HepG2 (cell line): ENCODE measurements around the gene RGN. TPM values are rescaled to one million over a fixed set of nuclear protein-coding genes. Genes with fewer than 3 reads are reported as not detected.
A peak's percentile ranks its signal among the peaks of the same experiment; 100 is the strongest.

ENCODE experiments used
- ATAC-seq: fragments of 200-7000 bp; cut with Tn5 transposase; 3 replicates; pipeline ENCODE4 v1.9.1; 2020; ENCODE audit warnings: mild to moderate bottlenecking, moderate library complexity
- BruUV-seq: library from RNA; stranded (reverse); fragments of 400-500 nt; replicated peaks from 2 replicates; lab custom pipeline; 2021; lab: Mats Ljungman, UMichigan
- CTCF ChIA-PET: fragments of 300-600 bp; formaldehyde crosslinking; extraction: SDS; loops from one replicate; lab custom pipeline; 2021; ENCODE audit warnings: low total read pairs, inconsistent platforms, low intra/inter-chr PET ratio; lab: Yijun Ruan, JAX
- POLR2A ChIA-PET: fragments of 350-600 bp; sonication (Branson Sonifier 250); formaldehyde crosslinking; loops from one replicate; lab custom pipeline; 2020; ENCODE audit warnings: antibody characterized with exemption, inconsistent platforms; lab: Yijun Ruan, JAX
- DNase-seq: peaks from one replicate; pipeline ENCODE4 v3.0.0-alpha.2; 2015; ENCODE audit warnings: low spot score
- FAIRE-seq: peaks from 3 replicates; lab custom pipeline; 2011; peaks lifted over from hg19 to GRCh38; lab: Jason Lieb, UNC
- H2AFZ ChIP-seq: one replicate; pipeline ENCODE4 v1.6.1; 2011; ENCODE audit warnings: low read length, inconsistent platforms
- H3K27ac ChIP-seq: fragments of 300-600 bp; 3 replicates; pipeline ENCODE4 v1.8.0; 2011; ENCODE audit warnings: mixed run types, mild to moderate bottlenecking, mixed read lengths, low read length, inconsistent platforms; ENCODE audit not compliant: insufficient read depth; ENCODE audit errors: extremely low read length
- H3K27me3 ChIP-seq, 2 experiments: fragments of 200-600 bp in 1 of 2; 2 replicates in 1 of 2; 3 replicates in 1 of 2; pipeline versions ENCODE4 v1.6.0 to v1.8.0; 2011; ENCODE audit warnings: low read length in 2 of 2, mild to moderate bottlenecking in 2 of 2, moderate library complexity in 2 of 2, inconsistent platforms in 1 of 2; ENCODE audit not compliant: insufficient read depth in 2 of 2, control insufficient read depth in 1 of 2
- H3K36me3 ChIP-seq, 2 experiments: fragments of 200-600 bp in 1 of 2; replicated peaks in 1 of 2; 2 replicates in 1 of 2; 3 replicates in 1 of 2; pipeline versions ENCODE4 v1.5.1 to v1.8.0; 2011; ENCODE audit warnings: low read length in 2 of 2, inconsistent platforms in 1 of 2; ENCODE audit not compliant: insufficient read depth in 2 of 2, control insufficient read depth in 1 of 2
- H3K4me1 ChIP-seq: 2 replicates; pipeline ENCODE4 v1.5.1; 2012; ENCODE audit warnings: low read length, inconsistent platforms; ENCODE audit not compliant: insufficient read depth
- H3K4me2 ChIP-seq: 2 replicates; pipeline ENCODE4 v1.6.0; 2011; ENCODE audit warnings: low read depth, low read length, inconsistent platforms
- H3K4me3 ChIP-seq, 3 experiments: fragments of 200-600 bp in 1 of 3; sonication (generic), shearing (Covaris generic) in 1 of 3; replicated peaks in 1 of 3; 2 replicates each; pipeline ENCODE4 v1.5.1; 2011 to 2016; ENCODE audit warnings: low read length in 3 of 3, inconsistent platforms in 2 of 3, low read depth in 2 of 3, mild to moderate bottlenecking in 2 of 3, control low read depth in 1 of 3, mixed read lengths in 1 of 3; ENCODE audit not compliant: insufficient read depth in 1 of 3
- H3K79me2 ChIP-seq: one replicate; pipeline ENCODE4 v1.6.1; 2011; ENCODE audit warnings: low read length, inconsistent platforms; ENCODE audit not compliant: insufficient read depth
- H3K9ac ChIP-seq: 2 replicates; pipeline ENCODE4 v1.6.0; 2011; ENCODE audit warnings: mild to moderate bottlenecking, low read depth, low read length, inconsistent platforms; ENCODE audit not compliant: insufficient read depth
- H3K9me3 ChIP-seq: 2 replicates; pipeline ENCODE4 v1.5.1; 2012; ENCODE audit warnings: mild to moderate bottlenecking, low read length
- H4K20me1 ChIP-seq: 2 replicates; pipeline ENCODE4 v1.6.0; 2011; ENCODE audit warnings: inconsistent platforms, mild to moderate bottlenecking, low read length, moderate library complexity; ENCODE audit not compliant: insufficient read depth
- AGO2 ChIP-seq: fragments of 200-400 bp; formaldehyde crosslinking; optimal IDR thresholded peaks from 2 replicates; pipeline ENCODE3; 2017; ENCODE audit warnings: mild to moderate bottlenecking, low read depth, low read length, moderate library complexity
- BRF2 ChIP-seq: sonication (generic); formaldehyde crosslinking; IDR thresholded peaks from 2 replicates; pipeline ENCODE4 v1.8.1; 2022; ENCODE audit warnings: mild to moderate bottlenecking, missing genetic modification reagents
- CAMTA2 ChIP-seq: sonication (generic); formaldehyde crosslinking; IDR thresholded peaks from 2 replicates; pipeline ENCODE4 v1.4.0; 2020; ENCODE audit warnings: mild to moderate bottlenecking, missing genetic modification reagents, borderline replicate concordance
- GATA4 ChIP-seq: sonication (generic); IDR thresholded peaks from 2 replicates; pipeline ENCODE4 v1.6.1; 2016; ENCODE audit warnings: antibody characterized with exemption, low read depth, borderline replicate concordance
- REST ChIP-seq, 2 experiments: IDR thresholded peaks; 2 replicates each; pipeline ENCODE4 v1.6.1; 2011 to 2012; ENCODE audit warnings: low read length in 2 of 2, borderline replicate concordance in 1 of 2, low read depth in 1 of 2, mild to moderate bottlenecking in 1 of 2, moderate library complexity in 1 of 2
- SMAD1 ChIP-seq: sonication (generic); formaldehyde crosslinking; IDR thresholded peaks from 2 replicates; pipeline ENCODE4 v1.4.0; 2020; ENCODE audit warnings: missing genetic modification reagents, low read depth, mild to moderate bottlenecking, borderline replicate concordance
- STAT6 ChIP-seq: sonication (generic); formaldehyde crosslinking; IDR thresholded peaks from 2 replicates; pipeline ENCODE4 v1.4.0; 2020; ENCODE audit warnings: missing genetic modification reagents, mild to moderate bottlenecking, borderline replicate concordance
- ZNF746 ChIP-seq: sonication (generic); formaldehyde crosslinking; IDR thresholded peaks from 2 replicates; pipeline ENCODE4 v1.8.0; 2022; ENCODE audit warnings: mild to moderate bottlenecking, missing genetic modification reagents
- ZNF749 ChIP-seq: sonication (generic); formaldehyde crosslinking; IDR thresholded peaks from 2 replicates; pipeline ENCODE4 v1.8.0; 2022; ENCODE audit warnings: mild to moderate bottlenecking, missing genetic modification reagents, moderate library complexity, borderline replicate concordance
- WGBS: methylation state at CpG from one replicate; pipeline ENCODE4 v1.1.6; 2017; ENCODE audit warnings: low lambda C conversion rate; 5-methylcytosine and 5-hydroxymethylcytosine counted together
- in situ Hi-C: cut with HindIII; loops from 2 replicates; pipeline ENCODE4 v1.10.0; 2017; ENCODE audit warnings: low pct_unique_long_range_greater_than_20kb; ENCODE audit not compliant: extremely low pct_ligation_motif_present
- intact Hi-C: fragments of 100-400 bp; cut with micrococcal nuclease; formaldehyde crosslinking; loops from one replicate; pipeline ENCODE4 v1.10.0; 2022; ENCODE audit not compliant: unreplicated experiment
- polyA plus RNA-seq, 8 experiments: library from polyadenylated mRNA; depleted of rRNA in 3 of 8; stranded (reverse) in 7 of 8; unstranded in 1 of 8; fragments of >200 nt; fragmentation: Illumina TruSeq in 4 of 8; extraction: Trizol in 4 of 8; gene quantifications; 2 replicates each; pipeline versions ENCODE4 v1.2.1 to v1.2.3, GENCODE V29; 2011 to 2016; ENCODE audit warnings: low read depth in 4 of 8, missing spikeins in 1 of 8, mixed read lengths in 1 of 8; ENCODE audit not compliant: insufficient read depth in 1 of 8
- total RNA-seq, 5 experiments: library from RNA; depleted of rRNA; stranded (reverse); fragments of >200 nt; fragmentation: Illumina TruSeq; extraction: Trizol; gene quantifications; 2 replicates each; pipeline ENCODE4 v1.2.3, GENCODE V29; 2016; ENCODE audit warnings: low read depth in 1 of 5

The RGN gene
- total and polyA plus RNA-seq, 2 of the 13 experiments (the other 11 are each of a cell fraction or from before 2014, with no cell fraction given) = 19.6 to 74.4 TPM

GRCh38 chrX:47097018-47097417 is 18.8 kb downstream of the RGN start:
- Histone ChIP-seq H3K79me2 (no peaks in the 10 kb centered on the region), H3K36me3 (peaks cover 2 to 21% of the 10 kb centered on the region in 2 experiments; a peak in 3 of 5 replicates), H3K9ac (no peak overlapping the region), H3K27ac (no peak overlapping the region), H3K4me2 (no peak overlapping the region), H3K4me3 (no peak overlapping the region), H3K9me3 (no peaks in the 10 kb centered on the region), H3K27me3 (no peaks in the 10 kb centered on the region), H4K20me1 (no peaks in the 10 kb centered on the region), H3K4me1 (peaks cover 8% of the 10 kb centered on the region), H2AFZ (no peak overlapping the region)
- in situ Hi-C loops = no loop called here
- ChIA-PET CTCF (no interaction called here), POLR2A (no interaction called here)
- FAIRE-seq (no peak), ATAC-seq (no peak), DNase-seq (no peak)
- intact Hi-C loops = no loop called here
- WGBS = 100% methylated on average over 4 of the region's 4 CpGs
- no TSS peak for BruUV-seq
- TF ChIP-seq CAMTA2 (no peak), BRF2 (CRISPR knock-in tag) (no peak), GATA4 (no peak), AGO2 (no peak)

- Histone ChIP-seq H3K27me3 (no peaks in the 10 kb centered on the region), H4K20me1 (no peaks in the 10 kb centered on the region), H3K9me3 (no peaks in the 10 kb centered on the region), H3K36me3 (peaks cover 2 to 21% of the 10 kb centered on the region in 2 experiments; a peak in 3 of 5 replicates), H3K4me1 (no peaks in the 10 kb centered on the region), H2AFZ (no peak overlapping the region), H3K27ac (no peak overlapping the region), H3K4me2 (no peak overlapping the region), H3K9ac (no peak overlapping the region), H3K79me2 (no peaks in the 10 kb centered on the region), H3K4me3 (no peak overlapping the region)
- in situ Hi-C loops = no loop called here
- BruUV-seq = no TSS peak
- intact Hi-C loops = no loop called here
- FAIRE-seq (no peak), DNase-seq (no peak), ATAC-seq (no peak)
- ChIA-PET POLR2A (no interaction called here), CTCF (no interaction called here)
- WGBS = 80% methylated on average over 2 of the region's 2 CpGs
- TF ChIP-seq ZNF746 (CRISPR knock-in tag) = no peak
- TF ChIP-seq STAT6 (CRISPR knock-in tag) = no peak
- no peak for TF ChIP-seq ZNF749 (CRISPR knock-in tag)
- TF ChIP-seq REST (IDR thresholded peaks at IDR 0.05; ENCODE audit: borderline replicate concordance in 1 of 2, low read depth in 1 of 2, low read length in 2 of 2) = peak; percentile 1 to 80
- no peak for TF ChIP-seq SMAD1 (CRISPR knock-in tag)
These were observed 20.3 kb downstream of the RGN start for GRCh38 chrX:47098338-47099094.
